Keratinocyte (primary cell): ENCODE data around the gene MTF1. TPM values are rescaled to one million over a fixed set of nuclear protein-coding genes. Genes with fewer than 3 reads are reported as not detected.

Experiments used
- DNase-seq: peaks from one replicate; pipeline ENCODE4 v3.0.0-alpha.2; 2011; ENCODE audit warnings: low read depth, missing footprints, low spot score
- FAIRE-seq: peaks from 2 replicates; lab custom pipeline; 2011; peaks lifted over from hg19 to GRCh38; lab: Jason Lieb, UNC
- H2AFZ ChIP-seq: 2 replicates; pipeline ENCODE4 v1.6.0; 2012; ENCODE audit warnings: low read length, control low read depth, inconsistent platforms; ENCODE audit not compliant: control insufficient read depth
- H3K27ac ChIP-seq: 2 replicates; pipeline ENCODE4 v1.5.1; 2011; ENCODE audit warnings: low read length; ENCODE audit not compliant: control insufficient read depth, insufficient read depth
- H3K27me3 ChIP-seq: 3 replicates; pipeline ENCODE4 v1.6.0; 2011; ENCODE audit warnings: low read length; ENCODE audit not compliant: control insufficient read depth, insufficient read depth; ENCODE audit errors: extremely low read depth
- H3K36me3 ChIP-seq, 2 experiments: 2 replicates in 1 of 2; 3 replicates in 1 of 2; pipeline ENCODE4 v1.5.1; 2011; ENCODE audit warnings: low read length in 2 of 2, mild to moderate bottlenecking in 1 of 2; ENCODE audit not compliant: control insufficient read depth in 2 of 2, insufficient read depth in 2 of 2; ENCODE audit errors: extremely low read depth in 1 of 2
- H3K4me1 ChIP-seq: 3 replicates; pipeline ENCODE4 v1.5.1; 2011; ENCODE audit warnings: low read length; ENCODE audit not compliant: control insufficient read depth, insufficient read depth; ENCODE audit errors: extremely low read depth
- H3K4me2 ChIP-seq: 3 replicates; pipeline ENCODE4 v1.6.0; 2011; ENCODE audit warnings: low read depth, low read length; ENCODE audit not compliant: control insufficient read depth, insufficient read depth; ENCODE audit errors: extremely low read depth
- H3K4me3 ChIP-seq, 3 experiments: fragments of 200-600 bp in 1 of 3; sonication (generic) in 1 of 3; 2 replicates in 2 of 3; 3 replicates in 1 of 3; pipeline ENCODE4 v1.5.1; 2011 to 2016; ENCODE audit warnings: low read length in 3 of 3, mild to moderate bottlenecking in 3 of 3, control low read depth in 2 of 3, inconsistent platforms in 1 of 3, low read depth in 1 of 3, mixed read lengths in 1 of 3, mixed run types in 1 of 3, moderate library complexity in 1 of 3; ENCODE audit not compliant: control insufficient read depth in 2 of 3, insufficient read depth in 2 of 3; ENCODE audit errors: extremely low read depth in 1 of 3
- H3K79me2 ChIP-seq: 2 replicates; pipeline ENCODE4 v1.6.0; 2012; ENCODE audit warnings: low read length; ENCODE audit not compliant: control insufficient read depth, insufficient read depth
- H3K9ac ChIP-seq: 3 replicates; pipeline ENCODE4 v1.6.0; 2011; ENCODE audit warnings: low read length; ENCODE audit not compliant: control insufficient read depth, insufficient read depth; ENCODE audit errors: extremely low read depth
- H3K9me1 ChIP-seq: 3 replicates; pipeline ENCODE4 v1.6.0; 2011; ENCODE audit warnings: low read length; ENCODE audit not compliant: control insufficient read depth, insufficient read depth; ENCODE audit errors: extremely low read depth
- H3K9me3 ChIP-seq: 2 replicates; pipeline ENCODE4 v1.5.1; 2012; ENCODE audit warnings: low read depth, low read length; ENCODE audit not compliant: control insufficient read depth
- H4K20me1 ChIP-seq: 3 replicates; pipeline ENCODE4 v1.6.0; 2011; ENCODE audit warnings: low read length; ENCODE audit not compliant: control insufficient read depth, insufficient read depth; ENCODE audit errors: extremely low read depth
- EZH2 ChIP-seq: IDR thresholded peaks from one replicate; pipeline ENCODE4 v1.6.1; 2012; ENCODE audit warnings: inconsistent platforms, mild to moderate bottlenecking, low read length, moderate library complexity
- dilution Hi-C: fragments of 300-500 bp; cut with MboI; formaldehyde crosslinking; loops from one replicate; pipeline ENCODE4 v1.7.0; 2020; ENCODE audit warnings: low sequenced_read_pairs; ENCODE audit not compliant: extremely low pct_ligation_motif_present
- polyA plus RNA-seq, 5 experiments: library from polyadenylated mRNA; depleted of rRNA in 3 of 5; stranded (reverse) in 3 of 5; stranded (forward) in 1 of 5; unstranded in 1 of 5; fragments of >200 nt; gene quantifications; 1 replicate in 1 of 5; 2 replicates in 3 of 5; 3 replicates in 1 of 5; pipeline versions ENCODE4 v1.2.1 to v1.2.3, GENCODE V29; 2011 to 2012; ENCODE audit warnings: missing spikeins in 2 of 5, low read depth in 1 of 5, low replicate concordance in 1 of 5
- TF ChIP-seq, protein P1 (sequence below), 3 experiments: IDR thresholded peaks in 1 of 3; conservative IDR thresholded peaks in 1 of 3; optimal IDR thresholded peaks in 1 of 3; 2 replicates in 2 of 3; 3 replicates in 1 of 3; pipeline versions ENCODE3 to v1.5.1; 2011; ENCODE audit warnings: low read length in 3 of 3, mild to moderate bottlenecking in 3 of 3, moderate library complexity in 2 of 3, control low read depth in 1 of 3, inconsistent platforms in 1 of 3; ENCODE audit not compliant: insufficient read depth in 2 of 3; ENCODE audit errors: extremely low read depth in 1 of 3

The MTF1 gene
- polyA plus RNA-seq, 1 donor (not counting 4 experiments of a cell fraction or from before 2014, with no cell fraction given): 13.1 TPM

DNA sequence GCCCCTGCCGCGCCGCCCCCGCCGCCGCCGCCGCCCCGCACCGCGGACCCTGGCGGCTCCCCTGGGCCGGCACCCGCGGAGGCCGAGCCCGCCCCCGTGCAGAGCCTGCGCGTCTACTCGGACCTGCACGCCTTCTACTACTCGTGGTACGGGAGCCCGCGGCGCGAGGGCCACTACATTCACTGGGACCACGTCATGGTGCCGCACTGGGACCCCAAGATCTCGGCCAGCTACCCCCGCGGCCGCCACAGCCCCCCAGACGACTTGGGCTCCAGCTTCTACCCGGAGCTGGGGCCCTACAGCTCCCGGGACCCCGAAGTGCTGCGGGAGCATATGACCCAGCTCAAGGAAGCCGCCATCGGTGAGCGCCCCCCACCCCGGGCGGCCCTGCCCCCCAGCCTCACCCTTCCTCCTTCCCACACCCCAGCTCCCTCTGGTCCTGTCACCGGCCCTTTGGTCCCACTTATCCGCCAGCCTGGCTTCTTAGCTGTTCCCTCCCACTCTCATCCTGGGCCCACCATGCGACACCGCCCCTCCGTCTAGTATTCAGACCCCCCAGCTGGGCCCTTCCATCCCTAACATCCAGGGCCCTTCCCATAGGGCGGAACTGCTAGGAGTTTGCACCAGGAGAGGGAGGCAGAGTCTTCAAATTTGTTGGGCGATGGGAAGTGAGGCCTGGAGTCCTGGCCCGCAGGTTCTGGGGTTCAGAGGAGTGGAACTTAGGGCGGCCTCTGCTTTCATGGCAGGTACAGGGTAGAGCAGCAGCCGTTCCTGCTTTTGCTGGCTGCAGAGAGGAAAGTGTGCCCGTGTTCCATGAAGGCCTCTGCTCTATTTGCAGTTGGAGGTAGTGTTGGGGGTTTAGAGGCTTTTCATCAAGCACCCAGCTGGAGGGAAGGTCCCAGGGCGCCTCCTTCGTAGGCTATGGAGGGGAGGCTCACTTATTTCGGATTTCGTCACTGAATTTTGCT is 64.7 kb downstream of the MTF1 start:
- Histone ChIP-seq H4K20me1 (peaks cover 2% of the 10 kb centered on the region), H3K27ac (no peak overlapping the region), H3K9me1 (no peaks in the 10 kb centered on the region), H3K4me2 (peak overlapping the region; percentile 27), H3K4me3 (no peak overlapping the region), H3K27me3 (peaks cover 25% of the 10 kb centered on the region), H3K79me2 (no peaks in the 10 kb centered on the region), H2AFZ (no peak overlapping the region), H3K9me3 (no peaks in the 10 kb centered on the region), H3K9ac (no peak overlapping the region), H3K4me1 (no peaks in the 10 kb centered on the region), H3K36me3 (no peaks in the 10 kb centered on the region)
- DNase-seq (no peak), FAIRE-seq (no peak)
- dilution Hi-C loops: no loop called here
- peak; percentile 21 for TF ChIP-seq EZH2
- TF ChIP-seq, protein P1, sequence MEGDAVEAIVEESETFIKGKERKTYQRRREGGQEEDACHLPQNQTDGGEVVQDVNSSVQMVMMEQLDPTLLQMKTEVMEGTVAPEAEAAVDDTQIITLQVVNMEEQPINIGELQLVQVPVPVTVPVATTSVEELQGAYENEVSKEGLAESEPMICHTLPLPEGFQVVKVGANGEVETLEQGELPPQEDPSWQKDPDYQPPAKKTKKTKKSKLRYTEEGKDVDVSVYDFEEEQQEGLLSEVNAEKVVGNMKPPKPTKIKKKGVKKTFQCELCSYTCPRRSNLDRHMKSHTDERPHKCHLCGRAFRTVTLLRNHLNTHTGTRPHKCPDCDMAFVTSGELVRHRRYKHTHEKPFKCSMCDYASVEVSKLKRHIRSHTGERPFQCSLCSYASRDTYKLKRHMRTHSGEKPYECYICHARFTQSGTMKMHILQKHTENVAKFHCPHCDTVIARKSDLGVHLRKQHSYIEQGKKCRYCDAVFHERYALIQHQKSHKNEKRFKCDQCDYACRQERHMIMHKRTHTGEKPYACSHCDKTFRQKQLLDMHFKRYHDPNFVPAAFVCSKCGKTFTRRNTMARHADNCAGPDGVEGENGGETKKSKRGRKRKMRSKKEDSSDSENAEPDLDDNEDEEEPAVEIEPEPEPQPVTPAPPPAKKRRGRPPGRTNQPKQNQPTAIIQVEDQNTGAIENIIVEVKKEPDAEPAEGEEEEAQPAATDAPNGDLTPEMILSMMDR (optimal IDR thresholded peaks at IDR 0.05 in 1 of 3, IDR thresholded peaks at IDR 0.05 in 1 of 3, conservative IDR thresholded peaks at IDR 0.05 in 1 of 3; ENCODE audit: extremely low read depth in 1 of 3, insufficient read depth in 2 of 3, low read length in 3 of 3): no peak

DNA sequence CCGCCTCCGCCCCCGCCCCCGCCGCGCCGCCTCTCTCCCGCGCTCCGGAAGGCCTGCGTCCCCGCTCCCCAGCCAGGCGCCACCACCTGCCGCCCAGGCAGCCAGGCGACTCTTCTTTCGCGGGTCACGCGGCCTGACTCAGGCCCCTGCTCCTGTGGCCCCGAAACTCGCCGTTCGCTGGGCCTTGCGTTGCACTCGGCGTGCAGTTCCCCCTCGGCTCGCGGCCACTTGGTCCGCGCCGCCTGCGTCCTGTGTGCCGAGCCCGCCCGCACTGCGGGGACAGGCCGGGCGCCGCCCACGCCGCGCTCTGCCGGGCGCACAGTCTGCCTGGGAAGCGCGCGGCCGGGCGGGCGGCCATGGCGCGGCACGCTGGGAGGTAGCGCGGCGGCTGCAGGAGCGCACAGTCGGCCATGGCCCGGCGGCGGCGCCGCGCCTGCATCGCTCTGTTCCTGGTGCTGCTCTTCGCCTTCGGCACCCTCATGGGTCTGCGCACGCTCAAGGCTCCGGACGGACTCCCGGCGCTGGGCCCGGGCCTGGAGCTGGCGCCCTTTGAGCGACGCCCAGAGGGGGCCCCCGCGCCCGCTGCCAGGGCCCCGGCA is 65.5 kb downstream of the MTF1 start, which contains the start of gene MANEAL:
Gene MANEAL, plus strand, starts transcription at position 75 of the 599 bp plus-strand sequence. Its CDS starts 336 bp downstream, at position 411.
- peaks cover 2% of the 10 kb centered on the region for H4K20me1 ChIP-seq
- no peaks in the 10 kb centered on the region for H3K9me1 ChIP-seq
- dilution Hi-C loops: no loop called here
- peak within 1 kb of the TSS; percentile 67 for H3K4me2 ChIP-seq
- no peak for DNase-seq
- no peaks in the 10 kb centered on the region for H3K4me1 ChIP-seq
- H3K27me3 ChIP-seq: peaks cover 25% of the 10 kb centered on the region
- H2AFZ ChIP-seq: peak within 1 kb of the TSS; percentile 70
- no peak within 1 kb of the TSS for H3K27ac ChIP-seq
- no peak for FAIRE-seq
- H3K36me3 ChIP-seq: no peaks in the 10 kb centered on the region
- no peaks in the 10 kb centered on the region for H3K79me2 ChIP-seq
- TF ChIP-seq, protein P1 (optimal IDR thresholded peaks at IDR 0.05 in 1 of 3, IDR thresholded peaks at IDR 0.05 in 1 of 3, conservative IDR thresholded peaks at IDR 0.05 in 1 of 3; ENCODE audit: extremely low read depth in 1 of 3, insufficient read depth in 2 of 3, low read length in 3 of 3): no peak
- TF ChIP-seq EZH2: no peak
- no peaks in the 10 kb centered on the region for H3K9me3 ChIP-seq
- H3K4me3 ChIP-seq: peak within 1 kb of the TSS in 2 of 3 experiments; percentile 37 to 53
- H3K9ac ChIP-seq: no peak within 1 kb of the TSS
